ENCODE measurements around the gene OR5B21.

Gene OR5B21

GRCh38 chr11:58493676-58494075, 14.2 kb downstream of the OR5B21 start:
- Histone ChIP-seq H3K27me3 (ENCODE audit: control insufficient read depth in 1 of 2, insufficient read depth in 2 of 2, low read length in 2 of 2) (no peaks in the 10 kb centered on the region), H3K27ac (ENCODE audit: low read depth, low read length) (no peak overlapping the region), H3K4me1 (ENCODE audit: insufficient read depth, low read length) (no peaks in the 10 kb centered on the region), H3K9ac (ENCODE audit: low read length) (no peak overlapping the region), H3K9me3 (ENCODE audit: low read length) (no peaks in the 10 kb centered on the region), H3K4me3 (ENCODE audit: low read depth in 1 of 2, low read length in 2 of 2) (no peak overlapping the region), H3K36me3 (ENCODE audit: insufficient read depth, low read length) (no peaks in the 10 kb centered on the region)

- H3K27me3 ChIP-seq (ENCODE audit: control insufficient read depth in 1 of 2, insufficient read depth in 2 of 2, low read length in 2 of 2): no peaks in the 10 kb centered on the region
- no peaks in the 10 kb centered on the region for H3K4me1 ChIP-seq (ENCODE audit: insufficient read depth, low read length)
- no peak overlapping the region for H3K9ac ChIP-seq (ENCODE audit: low read length)
- no peaks in the 10 kb centered on the region for H3K9me3 ChIP-seq (ENCODE audit: low read length)
- no peak overlapping the region for H3K27ac ChIP-seq (ENCODE audit: low read depth, low read length)
- no peaks in the 10 kb centered on the region for H3K36me3 ChIP-seq (ENCODE audit: insufficient read depth, low read length)
- H3K4me3 ChIP-seq (ENCODE audit: low read depth in 1 of 2, low read length in 2 of 2): no peak overlapping the region
Observed at GRCh38 chr11:58490827-58491226, 17.1 kb downstream of the OR5B21 start.

GRCh38 chr11:58487170-58487569, 20.7 kb downstream of the OR5B21 start:
- Histone ChIP-seq H3K27ac (ENCODE audit: low read depth, low read length) (no peak overlapping the region), H3K4me1 (ENCODE audit: insufficient read depth, low read length) (no peaks in the 10 kb centered on the region), H3K9me3 (ENCODE audit: low read length) (no peaks in the 10 kb centered on the region), H3K9ac (ENCODE audit: low read length) (no peak overlapping the region), H3K27me3 (ENCODE audit: control insufficient read depth in 1 of 2, insufficient read depth in 2 of 2, low read length in 2 of 2) (no peaks in the 10 kb centered on the region), H3K36me3 (ENCODE audit: insufficient read depth, low read length) (no peaks in the 10 kb centered on the region), H3K4me3 (ENCODE audit: low read depth in 1 of 2, low read length in 2 of 2) (no peak overlapping the region)

- Histone ChIP-seq H3K9me3 (ENCODE audit: low read length) (no peaks in the 10 kb centered on the region), H3K36me3 (ENCODE audit: insufficient read depth, low read length) (no peaks in the 10 kb centered on the region), H3K4me1 (ENCODE audit: insufficient read depth, low read length) (no peaks in the 10 kb centered on the region), H3K9ac (ENCODE audit: low read length) (no peak overlapping the region), H3K4me3 (ENCODE audit: low read depth in 1 of 2, low read length in 2 of 2) (no peak overlapping the region), H3K27ac (ENCODE audit: low read depth, low read length) (no peak overlapping the region), H3K27me3 (ENCODE audit: control insufficient read depth in 1 of 2, insufficient read depth in 2 of 2, low read length in 2 of 2) (no peaks in the 10 kb centered on the region)
Observed at GRCh38 chr11:58485961-58486360, 21.9 kb downstream of the OR5B21 start.

- Histone ChIP-seq H3K27ac (ENCODE audit: low read depth, low read length) (no peak overlapping the region), H3K9me3 (ENCODE audit: low read length) (no peaks in the 10 kb centered on the region), H3K36me3 (ENCODE audit: insufficient read depth, low read length) (no peaks in the 10 kb centered on the region), H3K27me3 (ENCODE audit: control insufficient read depth in 1 of 2, insufficient read depth in 2 of 2, low read length in 2 of 2) (no peaks in the 10 kb centered on the region), H3K9ac (ENCODE audit: low read length) (no peak overlapping the region), H3K4me3 (ENCODE audit: low read depth in 1 of 2, low read length in 2 of 2) (no peak overlapping the region), H3K4me1 (ENCODE audit: insufficient read depth, low read length) (no peaks in the 10 kb centered on the region)
Observed at GRCh38 chr11:58471892-58472291, 36.0 kb downstream of the OR5B21 start.

GRCh38 chr11:58466293-58466692, 41.6 kb downstream of the OR5B21 start:
- H3K36me3 ChIP-seq (ENCODE audit: insufficient read depth, low read length): no peaks in the 10 kb centered on the region
- no peaks in the 10 kb centered on the region for H3K27me3 ChIP-seq (ENCODE audit: control insufficient read depth in 1 of 2, insufficient read depth in 2 of 2, low read length in 2 of 2)
- H3K9ac ChIP-seq (ENCODE audit: low read length): no peak overlapping the region
- H3K4me1 ChIP-seq (ENCODE audit: insufficient read depth, low read length): no peaks in the 10 kb centered on the region
- H3K9me3 ChIP-seq (ENCODE audit: low read length): no peaks in the 10 kb centered on the region
- H3K27ac ChIP-seq (ENCODE audit: low read depth, low read length): no peak overlapping the region
- H3K4me3 ChIP-seq (ENCODE audit: low read depth in 1 of 2, low read length in 2 of 2): no peak overlapping the region

GRCh38 chr11:58465690-58466089, 42.2 kb downstream of the OR5B21 start:
- Histone ChIP-seq H3K27me3 (ENCODE audit: control insufficient read depth in 1 of 2, insufficient read depth in 2 of 2, low read length in 2 of 2) (no peaks in the 10 kb centered on the region), H3K27ac (ENCODE audit: low read depth, low read length) (no peak overlapping the region), H3K9ac (ENCODE audit: low read length) (no peak overlapping the region), H3K36me3 (ENCODE audit: insufficient read depth, low read length) (no peaks in the 10 kb centered on the region), H3K9me3 (ENCODE audit: low read length) (no peaks in the 10 kb centered on the region), H3K4me1 (ENCODE audit: insufficient read depth, low read length) (no peaks in the 10 kb centered on the region), H3K4me3 (ENCODE audit: low read depth in 1 of 2, low read length in 2 of 2) (no peak overlapping the region)
